Mammary epithelial cell (primary cell): ENCODE data around the gene SEPTIN2.

Experiments used
- EZH2 ChIP-seq: IDR thresholded peaks from 2 replicates; pipeline ENCODE4 v1.6.1; 2012; ENCODE audit warnings: low read length, inconsistent platforms, borderline replicate concordance
- TF ChIP-seq, protein P1 (sequence below), 2 donors: IDR thresholded peaks in 1 of 2; conservative IDR thresholded peaks in 1 of 2; 2 replicates each; pipeline ENCODE4 v1.5.1; 2011 to 2012; ENCODE audit warnings: inconsistent platforms in 2 of 2, low read length in 2 of 2, mild to moderate bottlenecking in 2 of 2, control low read depth in 1 of 2, low read depth in 1 of 2; ENCODE audit not compliant: insufficient read depth in 1 of 2; ENCODE audit errors: extremely low read depth in 1 of 2

DNA sequence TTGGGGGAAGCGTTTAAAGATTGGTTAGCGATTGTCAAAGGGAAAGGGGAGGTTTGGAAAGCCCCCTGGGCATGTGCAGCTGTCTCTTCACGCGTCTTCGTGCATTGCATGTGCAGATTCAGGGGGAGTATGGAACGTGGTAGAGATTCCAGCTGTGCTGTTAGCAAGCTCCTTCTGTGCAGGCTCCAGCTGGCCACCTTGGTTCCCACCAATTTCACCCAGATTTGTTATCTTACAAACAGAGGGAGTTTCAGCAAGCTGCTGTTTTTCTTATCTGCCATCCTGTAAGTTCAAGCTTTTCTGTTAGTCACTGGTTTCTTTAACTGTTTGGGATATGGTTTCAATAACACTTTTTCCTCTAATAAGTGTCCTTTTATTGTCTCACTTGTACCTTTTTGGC lies 70.8 kb downstream of the SEPTIN2 start:
- TF ChIP-seq EZH2, result no peak
- TF ChIP-seq, protein P1, sequence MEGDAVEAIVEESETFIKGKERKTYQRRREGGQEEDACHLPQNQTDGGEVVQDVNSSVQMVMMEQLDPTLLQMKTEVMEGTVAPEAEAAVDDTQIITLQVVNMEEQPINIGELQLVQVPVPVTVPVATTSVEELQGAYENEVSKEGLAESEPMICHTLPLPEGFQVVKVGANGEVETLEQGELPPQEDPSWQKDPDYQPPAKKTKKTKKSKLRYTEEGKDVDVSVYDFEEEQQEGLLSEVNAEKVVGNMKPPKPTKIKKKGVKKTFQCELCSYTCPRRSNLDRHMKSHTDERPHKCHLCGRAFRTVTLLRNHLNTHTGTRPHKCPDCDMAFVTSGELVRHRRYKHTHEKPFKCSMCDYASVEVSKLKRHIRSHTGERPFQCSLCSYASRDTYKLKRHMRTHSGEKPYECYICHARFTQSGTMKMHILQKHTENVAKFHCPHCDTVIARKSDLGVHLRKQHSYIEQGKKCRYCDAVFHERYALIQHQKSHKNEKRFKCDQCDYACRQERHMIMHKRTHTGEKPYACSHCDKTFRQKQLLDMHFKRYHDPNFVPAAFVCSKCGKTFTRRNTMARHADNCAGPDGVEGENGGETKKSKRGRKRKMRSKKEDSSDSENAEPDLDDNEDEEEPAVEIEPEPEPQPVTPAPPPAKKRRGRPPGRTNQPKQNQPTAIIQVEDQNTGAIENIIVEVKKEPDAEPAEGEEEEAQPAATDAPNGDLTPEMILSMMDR (conservative IDR thresholded peaks at IDR 0.05 in 1 of 2, IDR thresholded peaks at IDR 0.05 in 1 of 2; ENCODE audit: extremely low read depth in 1 of 2, insufficient read depth in 1 of 2, low read depth in 1 of 2, low read length in 2 of 2), result no peak
